Neural cell (in vitro differentiated cells): ENCODE measurements around the gene SLIT3. TPM values are rescaled to one million over a fixed set of nuclear protein-coding genes. Genes with fewer than 3 reads are reported as not detected.

Experiments
- H2AFZ ChIP-seq: fragments of 200-600, 300-800 bp; sonication (generic), shearing (Covaris generic); 2 replicates; pipeline ENCODE4 v1.6.0; 2014; ENCODE audit warnings: low read depth, mild to moderate bottlenecking, antibody characterized with exemption, low read length, moderate library complexity
- H3F3A ChIP-seq: fragments of 200-600 bp; shearing (Covaris generic); 2 replicates; pipeline ENCODE4 v1.6.1; 2016; ENCODE audit warnings: mild to moderate bottlenecking, moderate library complexity, mixed read lengths, antibody characterized with exemption, low read length; ENCODE audit not compliant: insufficient read depth, poor library complexity, severe bottlenecking
- H3K27ac ChIP-seq: fragments of 200-600, 300-800 bp; sonication (generic), shearing (Covaris generic); 2 replicates; pipeline ENCODE4 v1.5.1; 2014; ENCODE audit warnings: mild to moderate bottlenecking, low read length, moderate library complexity
- H3K27me3 ChIP-seq: fragments of 300-800, 200-600 bp; sonication (generic), shearing (Covaris generic); 2 replicates; pipeline ENCODE4 v1.6.0; 2014; ENCODE audit warnings: mild to moderate bottlenecking, low read depth, low read length, moderate library complexity; ENCODE audit not compliant: insufficient read depth
- H3K36me3 ChIP-seq: fragments of 300-800, 200-600 bp; sonication (generic), shearing (Covaris generic); 2 replicates; pipeline ENCODE4 v1.5.1; 2014; ENCODE audit warnings: mild to moderate bottlenecking, antibody characterized with exemption, low read length, moderate library complexity; ENCODE audit not compliant: insufficient read depth
- H3K4me2 ChIP-seq: fragments of 300-800, 200-600 bp; sonication (generic), shearing (Covaris generic); 2 replicates; pipeline ENCODE4 v1.6.0; 2014; ENCODE audit warnings: mild to moderate bottlenecking, low read length
- H3K4me3 ChIP-seq: fragments of 300-800, 200-600 bp; sonication (generic), shearing (Covaris generic); 2 replicates; pipeline ENCODE4 v1.5.1; 2014; ENCODE audit warnings: mild to moderate bottlenecking, low read length, moderate library complexity
- H3K79me2 ChIP-seq: fragments of 200-600 bp; shearing (Covaris generic); replicated peaks from 2 replicates; pipeline ENCODE4 v1.6.0; 2014; ENCODE audit warnings: mild to moderate bottlenecking, low read length, moderate library complexity; ENCODE audit not compliant: insufficient read depth
- H3K9ac ChIP-seq: fragments of 300-800, 200-600 bp; sonication (generic), shearing (Covaris generic); 2 replicates; pipeline ENCODE4 v1.6.1; 2016; ENCODE audit warnings: mild to moderate bottlenecking, low read length, mixed read lengths
- H3K9me2 ChIP-seq: fragments of 200-600 bp; shearing (Covaris generic); 2 replicates; pipeline ENCODE4 v1.6.1; 2016; ENCODE audit warnings: mild to moderate bottlenecking, low read length, mixed read lengths; ENCODE audit not compliant: insufficient read depth
- H3K9me3 ChIP-seq: fragments of 200-600, 300-800 bp; sonication (generic), shearing (Covaris generic); 2 replicates; pipeline ENCODE4 v1.6.1; 2016; ENCODE audit warnings: mild to moderate bottlenecking, mixed run types, low read length, moderate library complexity, mixed read lengths
- H4K20me1 ChIP-seq: fragments of 200-600 bp; shearing (Covaris generic); 2 replicates; pipeline ENCODE4 v1.6.1; 2016; ENCODE audit warnings: mild to moderate bottlenecking, mixed run types; ENCODE audit not compliant: insufficient read depth
- CTCF ChIP-seq: fragments of 450-650 bp; IDR thresholded peaks from 2 replicates; pipeline ENCODE4 v1.5.1; 2014; ENCODE audit warnings: antibody characterized with exemption, mild to moderate bottlenecking, moderate library complexity; ENCODE audit not compliant: poor library complexity, severe bottlenecking
- EP300 ChIP-seq: fragments of 450-650 bp; conservative IDR thresholded peaks from 2 replicates; pipeline ENCODE4 v1.6.1; 2014; ENCODE audit warnings: antibody characterized with exemption, mild to moderate bottlenecking, moderate library complexity; ENCODE audit not compliant: poor library complexity, severe bottlenecking
- EZH2 ChIP-seq: fragments of 200-600, 300-800 bp; shearing (Covaris generic), sonication (generic); IDR thresholded peaks from 2 replicates; pipeline ENCODE4 v1.6.1; 2014; ENCODE audit warnings: antibody characterized with exemption, low read length, borderline replicate concordance, mild to moderate bottlenecking; ENCODE audit not compliant: insufficient read depth, poor library complexity, severe bottlenecking
- MXI1 ChIP-seq: fragments of 450-650 bp; conservative IDR thresholded peaks from 2 replicates; pipeline ENCODE4 v1.6.1; 2014; ENCODE audit warnings: antibody characterized with exemption, mild to moderate bottlenecking; ENCODE audit not compliant: poor library complexity, severe bottlenecking
- POLR2AphosphoS5 ChIP-seq: IDR thresholded peaks from 2 replicates; pipeline ENCODE4 v1.6.1; 2012
- RAD21 ChIP-seq: fragments of 450-650 bp; conservative IDR thresholded peaks from 2 replicates; pipeline ENCODE4 v1.6.1; 2014; ENCODE audit warnings: antibody characterized with exemption, mild to moderate bottlenecking, moderate library complexity
- SMC3 ChIP-seq: fragments of 450-650 bp; conservative IDR thresholded peaks from 2 replicates; pipeline ENCODE4 v1.6.1; 2014; ENCODE audit warnings: antibody characterized with exemption, mild to moderate bottlenecking, moderate library complexity; ENCODE audit not compliant: poor library complexity
- TAF1 ChIP-seq: IDR thresholded peaks from 2 replicates; pipeline ENCODE4 v1.6.1; 2012; ENCODE audit warnings: low read depth
- polyA plus RNA-seq: library from polyadenylated mRNA; depleted of rRNA; stranded (reverse); fragments of >200 nt; gene quantifications from 2 replicates; pipeline ENCODE4 v1.2.3, GENCODE V29; 2014
- TF ChIP-seq, protein P1 (sequence below): IDR thresholded peaks from 2 replicates; pipeline ENCODE4 v1.6.1; 2012; ENCODE audit warnings: borderline replicate concordance

SLIT3 gene
- polyA plus RNA-seq, 1 donor from 2014 or later, result 1.2 TPM

GRCh38 chr5:168961681-168962080 is 339.3 kb downstream of the SLIT3 start:
- Histone ChIP-seq H3K9me2 (no peaks in the 10 kb centered on the region), H3F3A (no peaks in the 10 kb centered on the region), H3K9ac (no peak overlapping the region), H3K4me3 (no peak overlapping the region), H3K4me2 (no peak overlapping the region), H3K27ac (no peak overlapping the region), H3K9me3 (no peaks in the 10 kb centered on the region), H3K79me2 (no peaks in the 10 kb centered on the region), H2AFZ (no peak overlapping the region), H4K20me1 (no peaks in the 10 kb centered on the region), H3K27me3 (peaks cover 8% of the 10 kb centered on the region), H3K36me3 (no peaks in the 10 kb centered on the region)
- TF ChIP-seq MXI1 (no peak), SMC3 (no peak), EP300 (no peak), EZH2 (no peak), TAF1 (no peak), RAD21 (no peak), POLR2AphosphoS5 (no peak), CTCF (no peak)
- TF ChIP-seq, protein P1, sequence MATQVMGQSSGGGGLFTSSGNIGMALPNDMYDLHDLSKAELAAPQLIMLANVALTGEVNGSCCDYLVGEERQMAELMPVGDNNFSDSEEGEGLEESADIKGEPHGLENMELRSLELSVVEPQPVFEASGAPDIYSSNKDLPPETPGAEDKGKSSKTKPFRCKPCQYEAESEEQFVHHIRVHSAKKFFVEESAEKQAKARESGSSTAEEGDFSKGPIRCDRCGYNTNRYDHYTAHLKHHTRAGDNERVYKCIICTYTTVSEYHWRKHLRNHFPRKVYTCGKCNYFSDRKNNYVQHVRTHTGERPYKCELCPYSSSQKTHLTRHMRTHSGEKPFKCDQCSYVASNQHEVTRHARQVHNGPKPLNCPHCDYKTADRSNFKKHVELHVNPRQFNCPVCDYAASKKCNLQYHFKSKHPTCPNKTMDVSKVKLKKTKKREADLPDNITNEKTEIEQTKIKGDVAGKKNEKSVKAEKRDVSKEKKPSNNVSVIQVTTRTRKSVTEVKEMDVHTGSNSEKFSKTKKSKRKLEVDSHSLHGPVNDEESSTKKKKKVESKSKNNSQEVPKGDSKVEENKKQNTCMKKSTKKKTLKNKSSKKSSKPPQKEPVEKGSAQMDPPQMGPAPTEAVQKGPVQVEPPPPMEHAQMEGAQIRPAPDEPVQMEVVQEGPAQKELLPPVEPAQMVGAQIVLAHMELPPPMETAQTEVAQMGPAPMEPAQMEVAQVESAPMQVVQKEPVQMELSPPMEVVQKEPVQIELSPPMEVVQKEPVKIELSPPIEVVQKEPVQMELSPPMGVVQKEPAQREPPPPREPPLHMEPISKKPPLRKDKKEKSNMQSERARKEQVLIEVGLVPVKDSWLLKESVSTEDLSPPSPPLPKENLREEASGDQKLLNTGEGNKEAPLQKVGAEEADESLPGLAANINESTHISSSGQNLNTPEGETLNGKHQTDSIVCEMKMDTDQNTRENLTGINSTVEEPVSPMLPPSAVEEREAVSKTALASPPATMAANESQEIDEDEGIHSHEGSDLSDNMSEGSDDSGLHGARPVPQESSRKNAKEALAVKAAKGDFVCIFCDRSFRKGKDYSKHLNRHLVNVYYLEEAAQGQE, result no peak

GRCh38 chr5:168960497-168960896 is 340.4 kb downstream of the SLIT3 start:
- H3F3A ChIP-seq, result no peaks in the 10 kb centered on the region
- no peak overlapping the region for H3K9ac ChIP-seq
- no peak overlapping the region for H3K27ac ChIP-seq
- no peaks in the 10 kb centered on the region for H3K36me3 ChIP-seq
- no peaks in the 10 kb centered on the region for H4K20me1 ChIP-seq
- no peaks in the 10 kb centered on the region for H3K9me3 ChIP-seq
- no peak overlapping the region for H2AFZ ChIP-seq
- peaks cover 8% of the 10 kb centered on the region for H3K27me3 ChIP-seq
- TF ChIP-seq MXI1, result no peak
- no peak for TF ChIP-seq TAF1
- no peak for TF ChIP-seq RAD21
- TF ChIP-seq POLR2AphosphoS5, result no peak
- no peak for TF ChIP-seq EZH2
- no peak for TF ChIP-seq CTCF
- TF ChIP-seq SMC3, result no peak
- TF ChIP-seq EP300, result no peak
- TF ChIP-seq, protein P1, result no peak
- H3K4me3 ChIP-seq, result no peak overlapping the region
- H3K4me2 ChIP-seq, result no peak overlapping the region
- H3K9me2 ChIP-seq, result no peaks in the 10 kb centered on the region
- H3K79me2 ChIP-seq, result no peaks in the 10 kb centered on the region
